PC-9 (cell line): Measurements from ENCODE around the gene GOLGA6L2.

Experiments used
- CTCF ChIP-seq: fragments of 200-600 bp; sonication (generic); conservative IDR thresholded peaks from 2 replicates; pipeline ENCODE4 v1.6.1; 2017; ENCODE audit warnings: mixed run types, antibody characterized with exemption, mild to moderate bottlenecking, moderate library complexity
- EZH2 ChIP-seq: fragments of 200-600 bp; sonication (generic); IDR thresholded peaks from 2 replicates; pipeline ENCODE4 v1.8.0; 2017; ENCODE audit warnings: antibody characterized with exemption, low read depth

- TF ChIP-seq CTCF (no peak), EZH2 (no peak)
Measured at GRCh38 chr15:23411841-23412240, 35.2 kb downstream of the GOLGA6L2 start.
